GM18909 (cell line): Measurements from ENCODE around the gene RCAN1.

Source experiments
- ATAC-seq: cut with Tn5 transposase; IDR thresholded peaks from one replicate; pipeline ENCODE4 v1.9.1; 2021; ENCODE audit warnings: mild to moderate bottlenecking; ENCODE audit not compliant: unreplicated experiment, poor library complexity

Gene RCAN1

GRCh38 chr21:34602061-34602460 is 12.9 kb downstream of the RCAN1 start:
- no peak for ATAC-seq

- ATAC-seq = no peak
Observed at GRCh38 chr21:34599534-34600101, 15.3 kb downstream of the RCAN1 start.

DNA sequence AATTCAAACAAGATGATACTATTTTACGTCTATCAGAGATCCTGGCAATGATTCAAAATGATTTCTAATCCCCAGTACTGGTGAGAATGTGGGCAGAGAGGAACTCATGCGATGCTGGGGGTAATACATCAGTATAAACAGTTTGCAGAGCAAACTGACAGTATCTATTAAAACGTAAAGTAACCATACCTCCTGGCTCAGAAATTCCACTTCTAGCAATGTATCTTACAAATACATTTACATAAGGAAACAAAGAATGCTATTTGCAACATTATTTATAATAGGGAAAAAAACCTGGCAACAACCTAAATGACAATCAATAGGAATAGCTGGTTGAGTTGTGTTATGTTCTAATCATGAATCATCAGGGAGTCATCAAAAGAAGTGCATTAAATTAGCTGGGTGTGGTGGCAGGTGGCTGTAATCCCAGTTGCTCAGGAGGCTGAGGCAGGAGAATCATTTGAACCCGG is 15.9 kb downstream of the RCAN1 start:
- ATAC-seq = no peak

- no peak for ATAC-seq
Observed at GRCh38 chr21:34597406-34597805, 17.5 kb downstream of the RCAN1 start.

DNA sequence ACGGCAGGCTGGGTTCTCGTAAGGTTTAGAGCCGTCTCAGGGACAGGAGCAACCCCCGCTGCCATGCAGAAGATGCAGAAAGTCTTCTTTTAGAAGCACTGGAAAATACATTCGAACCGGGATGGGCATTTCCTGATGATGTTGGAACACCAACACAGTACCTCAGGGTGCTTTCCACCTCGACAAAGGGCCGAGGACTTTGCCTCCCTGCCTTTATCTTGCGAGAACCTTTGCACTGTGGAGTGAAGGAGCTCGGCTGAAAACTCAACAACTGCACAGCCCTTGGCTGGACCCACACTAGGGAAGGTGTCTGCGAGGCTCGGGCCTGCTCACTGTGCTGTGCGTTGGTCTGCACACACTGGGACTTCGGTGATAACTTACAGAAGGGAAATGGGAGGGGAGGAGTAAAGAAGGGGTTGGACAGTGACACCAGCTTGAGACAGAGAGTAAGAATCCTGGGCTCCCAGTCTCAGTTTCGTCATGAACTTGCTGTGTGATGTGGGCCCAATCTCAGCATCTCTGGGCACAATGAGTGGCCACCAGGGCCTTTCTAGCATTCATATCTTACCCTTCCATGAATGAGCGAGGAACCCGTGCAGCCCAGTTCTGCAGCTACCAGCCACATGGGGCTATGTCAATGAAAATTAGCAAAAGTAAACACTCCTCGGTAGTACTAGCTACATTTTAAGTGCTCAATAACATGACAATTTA is 18.2 kb downstream of the RCAN1 start:
- ATAC-seq = no peak

DNA sequence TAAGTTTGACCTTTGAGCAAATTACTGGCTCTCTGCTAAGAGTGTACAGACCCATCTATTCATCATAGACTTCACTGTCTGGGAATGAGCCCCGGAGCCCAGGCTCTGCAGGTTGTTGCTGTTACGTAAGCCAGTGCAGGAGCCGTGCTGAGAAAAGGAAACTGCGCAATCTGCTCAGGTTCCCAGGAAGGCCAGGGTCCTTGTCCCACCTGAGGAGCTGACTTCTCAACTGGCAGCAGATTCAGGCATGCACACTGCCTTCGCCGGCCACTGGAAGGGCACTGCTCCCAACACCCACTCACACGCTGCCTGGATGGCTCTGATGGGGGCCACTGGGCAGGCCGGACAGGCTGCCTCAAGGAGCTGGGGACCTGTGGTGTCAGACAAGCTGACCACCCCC is 19.5 kb downstream of the RCAN1 start:
- no peak for ATAC-seq

DNA sequence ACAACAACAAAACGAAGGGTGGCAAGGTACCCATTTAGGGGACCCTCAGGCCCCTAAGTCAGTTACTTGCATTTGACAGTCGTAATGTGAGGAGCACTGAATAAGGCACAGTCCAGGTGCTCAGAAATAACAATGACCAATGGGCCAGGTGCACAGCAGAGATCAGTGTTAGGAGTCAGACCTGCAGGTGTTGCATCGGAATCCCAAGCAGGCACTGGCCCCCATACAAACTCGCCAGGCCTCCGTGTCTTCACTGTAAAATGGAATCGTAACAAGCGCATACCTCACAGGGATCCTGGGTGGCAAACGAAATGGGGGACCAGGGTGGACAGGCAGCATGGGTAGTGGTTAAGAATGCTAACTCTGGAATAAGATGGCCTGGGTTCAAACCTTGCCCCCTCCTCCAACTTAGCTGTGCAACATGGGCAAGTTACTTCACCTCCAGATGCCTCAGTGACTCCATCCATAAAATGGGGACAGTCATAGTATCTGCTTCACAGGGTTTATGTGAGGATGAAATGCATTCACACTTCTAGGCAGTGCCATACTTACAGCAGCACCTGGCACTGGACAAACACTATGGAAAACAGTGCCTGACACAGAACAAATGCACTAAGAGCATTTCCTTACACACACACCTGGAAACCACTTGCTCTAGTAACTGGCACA is 20.2 kb downstream of the RCAN1 start:
- no peak for ATAC-seq

DNA sequence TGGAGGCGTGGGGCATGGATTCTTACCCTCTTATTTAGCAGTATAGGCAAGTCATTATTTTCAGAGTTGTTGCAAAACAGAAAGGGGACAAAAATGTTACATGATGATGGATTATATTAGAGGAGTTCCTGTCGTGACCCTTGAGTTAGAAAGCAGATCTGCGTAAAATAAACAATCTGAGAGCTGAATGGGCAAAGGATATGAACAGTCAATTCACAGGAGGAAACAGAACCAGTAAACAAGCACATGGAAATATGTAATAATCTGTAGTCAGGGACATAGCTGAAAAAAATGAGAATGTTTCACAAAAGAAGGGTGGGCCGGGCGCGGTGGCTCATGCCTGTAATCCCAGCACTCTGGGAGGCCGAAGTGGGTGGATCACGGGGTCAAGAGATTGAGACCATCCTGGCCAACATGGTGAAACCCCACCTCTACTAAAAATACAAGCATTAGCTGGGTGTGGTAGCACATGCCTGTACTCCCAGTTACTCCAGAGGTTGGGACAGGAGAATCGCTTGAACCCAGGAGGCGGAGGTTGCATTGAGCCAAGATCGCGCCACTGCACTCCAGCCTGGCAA is 20.9 kb downstream of the RCAN1 start:
- no peak for ATAC-seq

DNA sequence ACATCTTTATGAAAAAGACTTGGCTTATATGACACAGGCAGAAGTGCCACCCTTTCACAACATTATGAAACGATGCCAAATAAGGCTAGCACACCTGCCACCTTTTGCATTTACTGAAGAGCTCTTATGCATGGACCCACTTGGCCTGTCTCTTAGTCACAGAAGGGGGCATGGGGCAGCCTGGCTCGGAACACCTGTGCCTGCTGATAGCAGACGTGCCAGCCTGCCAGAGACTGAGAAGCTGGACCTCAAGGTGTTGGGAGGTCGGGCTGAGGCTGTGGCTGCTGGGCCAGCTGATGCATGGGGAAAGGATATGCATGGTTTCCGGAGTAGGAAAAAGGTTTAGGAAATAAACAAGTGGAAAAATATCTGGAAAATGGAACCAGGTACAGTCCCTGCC is 21.5 kb downstream of the RCAN1 start:
- no peak for ATAC-seq

GRCh38 chr21:34592120-34592955 is 22.6 kb downstream of the RCAN1 start:
- no peak for ATAC-seq

- no peak for ATAC-seq
Observed at GRCh38 chr21:34590520-34590919, 24.4 kb downstream of the RCAN1 start.

GRCh38 chr21:34589511-34590282 is 25.2 kb downstream of the RCAN1 start:
- ATAC-seq = no peak

- ATAC-seq = no peak
Observed at GRCh38 chr21:34583926-34584563, 30.9 kb downstream of the RCAN1 start.

GRCh38 chr21:34582506-34583150 is 32.3 kb downstream of the RCAN1 start:
- peak; percentile 59 for ATAC-seq

- no peak for ATAC-seq
Observed at GRCh38 chr21:34580181-34580700, 34.7 kb downstream of the RCAN1 start.

GRCh38 chr21:34579411-34579810 is 35.5 kb downstream of the RCAN1 start:
- ATAC-seq = no peak

- ATAC-seq = no peak
Observed at GRCh38 chr21:34576041-34576511, 38.8 kb downstream of the RCAN1 start.
